ENCODE measurements around the gene SYDE1. TPM values are rescaled to one million over a fixed set of nuclear protein-coding genes. Genes with fewer than 3 reads are reported as not detected.

The SYDE1 gene
- total and polyA plus RNA-seq, 10 of the 15 experiments (the other 5 are each of a cell fraction or from before 2014, with no cell fraction given): not detected

DNA sequence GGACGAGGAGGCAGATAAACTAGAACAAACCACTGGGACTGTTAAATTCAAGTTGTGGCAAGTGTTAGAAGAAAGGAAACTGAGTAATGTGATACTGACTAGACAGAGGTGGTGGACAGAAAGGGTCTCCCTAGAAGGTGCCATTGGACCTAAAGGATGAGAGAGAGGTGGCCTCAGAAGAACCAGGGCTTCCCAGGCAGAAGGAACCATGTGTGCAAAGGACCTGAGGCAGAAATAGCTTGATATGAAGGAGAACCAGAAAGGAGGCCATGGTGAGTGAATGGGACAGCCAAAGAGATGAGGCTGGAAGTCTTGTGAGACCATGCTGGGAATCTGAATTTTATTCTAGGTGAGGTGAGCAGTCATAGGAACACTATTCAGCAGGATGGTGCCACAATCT, 2.8 kb upstream of the SYDE1 start:
- Histone ChIP-seq H3K79me2 (ENCODE audit: control insufficient read depth, insufficient read depth, low read length) (no peaks in the 10 kb centered on the region), H3K27ac (ENCODE audit: control insufficient read depth, insufficient read depth) (no peak overlapping the region), H3K9ac (ENCODE audit: control insufficient read depth, insufficient read depth, low read length) (no peak overlapping the region), H3K4me3 (no peak overlapping the region), H3K9me3 (replicated peaks; ENCODE audit: control insufficient read depth, insufficient read depth, low read length) (no peaks in the 10 kb centered on the region; the same call in 2 of the 3 replicates), H3K4me2 (ENCODE audit: control insufficient read depth, insufficient read depth) (no peak overlapping the region), H2AFZ (ENCODE audit: control insufficient read depth, low read depth, low read length) (no peak overlapping the region), H3K36me3 (ENCODE audit: control insufficient read depth in 2 of 2, insufficient read depth in 2 of 2, low read length in 1 of 2) (no peaks in the 10 kb centered on the region), H4K20me1 (ENCODE audit: control insufficient read depth, insufficient read depth) (no peaks in the 10 kb centered on the region), H3K4me1 (ENCODE audit: control insufficient read depth, insufficient read depth, low read length) (no peaks in the 10 kb centered on the region), H3K27me3 (replicated peaks in 1 of 2; ENCODE audit: control insufficient read depth in 2 of 2, insufficient read depth in 2 of 2, low read length in 1 of 2) (peaks cover 3 to 5% of the 10 kb centered on the region in 2 experiments; a peak in 2 of 4 replicates)
- ATAC-seq (no peak), FAIRE-seq (no peak), DNase-seq (ENCODE audit: low read depth, low spot score) (no peak)
- WGBS (ENCODE audit: insufficient coverage, insufficient replicate concordance, low lambda C conversion rate, missing lambda C conversion rate): 0% methylated on average over 1 of the region's 1 CpG
- intact Hi-C loops (cut with micrococcal nuclease; ENCODE audit: unreplicated experiment) (no loop called here), in situ Hi-C loops (cut with MboI) (no loop called here)
- SMC1A ChIA-PET (ENCODE audit: uncharacterized antibody, unreplicated experiment): no interaction called here
- POLR2A ChIA-PET: no interaction called here
- CTCF ChIA-PET: interaction anchor here (1.1 to 2.3 kb wide), 2 partner anchors 12 to 45 kb away, joined by 3 to 9 read pairs; no protein-coding TSS in a partner anchor
- no TSS peak for BruUV-seq (replicated peaks)
- RAD21 ChIA-PET (ENCODE audit: unreplicated experiment): no interaction called here
- TF ChIP-seq BHLHE40 (IDR thresholded peaks at IDR 0.05; ENCODE audit: borderline replicate concordance in 1 of 2, low read depth in 2 of 2, low read length in 1 of 2) (no peak), HCFC1 (IDR thresholded peaks at IDR 0.05; ENCODE audit: low read length) (no peak), NR2C1 (IDR thresholded peaks at IDR 0.05) (no peak), SMAD1 (IDR thresholded peaks at IDR 0.05; ENCODE audit: low read depth, partially characterized antibody) (no peak), RCOR1 (conservative IDR thresholded peaks at IDR 0.05; ENCODE audit: low read depth, low read length) (no peak), BACH1 (IDR thresholded peaks at IDR 0.05; ENCODE audit: borderline replicate concordance) (no peak), ZSCAN29 (IDR thresholded peaks at IDR 0.05) (no peak), ZNF274 (IDR thresholded peaks at IDR 0.05; ENCODE audit: insufficient read depth, insufficient read length) (no peak), NR2F1 (conservative IDR thresholded peaks at IDR 0.05) (no peak), RFX5 (IDR thresholded peaks at IDR 0.05; ENCODE audit: low read depth, low read length) (no peak), POLR2AphosphoS5 (IDR thresholded peaks at IDR 0.05; ENCODE audit: low read length) (no peak), IKZF1 (conservative IDR thresholded peaks at IDR 0.05) (no peak), WRNIP1 (IDR thresholded peaks at IDR 0.05; ENCODE audit: borderline replicate concordance, low read depth, low read length) (no peak), JUNB (IDR thresholded peaks at IDR 0.05) (no peak), SPI1 (IDR thresholded peaks at IDR 0.05; ENCODE audit: borderline replicate concordance, insufficient read depth, low read depth, low read length) (no peak)
- TF ChIP-seq, protein P1, sequence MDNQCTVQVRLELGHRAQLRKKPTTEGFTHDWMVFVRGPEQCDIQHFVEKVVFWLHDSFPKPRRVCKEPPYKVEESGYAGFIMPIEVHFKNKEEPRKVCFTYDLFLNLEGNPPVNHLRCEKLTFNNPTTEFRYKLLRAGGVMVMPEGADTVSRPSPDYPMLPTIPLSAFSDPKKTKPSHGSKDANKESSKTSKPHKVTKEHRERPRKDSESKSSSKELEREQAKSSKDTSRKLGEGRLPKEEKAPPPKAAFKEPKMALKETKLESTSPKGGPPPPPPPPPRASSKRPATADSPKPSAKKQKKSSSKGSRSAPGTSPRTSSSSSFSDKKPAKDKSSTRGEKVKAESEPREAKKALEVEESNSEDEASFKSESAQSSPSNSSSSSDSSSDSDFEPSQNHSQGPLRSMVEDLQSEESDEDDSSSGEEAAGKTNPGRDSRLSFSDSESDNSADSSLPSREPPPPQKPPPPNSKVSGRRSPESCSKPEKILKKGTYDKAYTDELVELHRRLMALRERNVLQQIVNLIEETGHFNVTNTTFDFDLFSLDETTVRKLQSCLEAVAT (IDR thresholded peaks at IDR 0.05): no peak
- TF ChIP-seq, protein P2, sequence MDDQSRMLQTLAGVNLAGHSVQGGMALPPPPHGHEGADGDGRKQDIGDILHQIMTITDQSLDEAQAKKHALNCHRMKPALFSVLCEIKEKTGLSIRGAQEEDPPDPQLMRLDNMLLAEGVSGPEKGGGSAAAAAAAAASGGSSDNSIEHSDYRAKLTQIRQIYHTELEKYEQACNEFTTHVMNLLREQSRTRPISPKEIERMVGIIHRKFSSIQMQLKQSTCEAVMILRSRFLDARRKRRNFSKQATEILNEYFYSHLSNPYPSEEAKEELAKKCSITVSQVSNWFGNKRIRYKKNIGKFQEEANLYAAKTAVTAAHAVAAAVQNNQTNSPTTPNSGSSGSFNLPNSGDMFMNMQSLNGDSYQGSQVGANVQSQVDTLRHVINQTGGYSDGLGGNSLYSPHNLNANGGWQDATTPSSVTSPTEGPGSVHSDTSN (IDR thresholded peaks at IDR 0.05; ENCODE audit: insufficient replicate concordance, low read depth, low read length): no peak
- TF ChIP-seq, protein P3, sequence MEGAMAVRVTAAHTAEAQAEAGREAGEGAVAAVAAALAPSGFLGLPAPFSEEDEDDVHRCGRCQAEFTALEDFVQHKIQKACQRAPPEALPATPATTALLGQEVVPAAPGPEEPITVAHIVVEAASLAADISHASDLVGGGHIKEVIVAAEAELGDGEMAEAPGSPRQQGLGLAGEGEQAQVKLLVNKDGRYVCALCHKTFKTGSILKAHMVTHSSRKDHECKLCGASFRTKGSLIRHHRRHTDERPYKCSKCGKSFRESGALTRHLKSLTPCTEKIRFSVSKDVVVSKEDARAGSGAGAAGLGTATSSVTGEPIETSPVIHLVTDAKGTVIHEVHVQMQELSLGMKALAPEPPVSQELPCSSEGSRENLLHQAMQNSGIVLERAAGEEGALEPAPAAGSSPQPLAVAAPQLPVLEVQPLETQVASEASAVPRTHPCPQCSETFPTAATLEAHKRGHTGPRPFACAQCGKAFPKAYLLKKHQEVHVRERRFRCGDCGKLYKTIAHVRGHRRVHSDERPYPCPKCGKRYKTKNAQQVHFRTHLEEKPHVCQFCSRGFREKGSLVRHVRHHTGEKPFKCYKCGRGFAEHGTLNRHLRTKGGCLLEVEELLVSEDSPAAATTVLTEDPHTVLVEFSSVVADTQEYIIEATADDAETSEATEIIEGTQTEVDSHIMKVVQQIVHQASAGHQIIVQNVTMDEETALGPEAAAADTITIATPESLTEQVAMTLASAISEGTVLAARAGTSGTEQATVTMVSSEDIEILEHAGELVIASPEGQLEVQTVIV (IDR thresholded peaks at IDR 0.05; ENCODE audit: borderline replicate concordance, partially characterized antibody): no peak
